Endothelial cell of umbilical vein (primary cell): Measurements from ENCODE around the gene NXPH1. TPM values are rescaled to one million over a fixed set of nuclear protein-coding genes. Genes with fewer than 3 reads are reported as not detected.

Experiments used
- BruUV-seq: library from RNA; stranded (reverse); fragments of 400-500 nt; replicated peaks from 2 replicates; lab custom pipeline; 2021; lab: Mats Ljungman, UMichigan
- CTCF ChIA-PET: fragments of 300-600, 350-600 bp; sonication (Branson Sonifier 250); formaldehyde crosslinking; loops from one replicate; lab custom pipeline; 2021; ENCODE audit warnings: antibody characterized with exemption, inconsistent platforms; lab: Charles Lee
- POLR2A ChIA-PET: fragments of 300-600, 350-600 bp; sonication (Branson Sonifier 250); formaldehyde crosslinking; loops from one replicate; lab custom pipeline; 2021; ENCODE audit warnings: antibody characterized with exemption, inconsistent platforms; lab: Charles Lee
- DNase-seq: peaks from one replicate; pipeline ENCODE4 v3.0.0-alpha.2; 2011; ENCODE audit warnings: low read depth, low spot score
- FAIRE-seq: peaks from 2 replicates; lab custom pipeline; 2011; peaks lifted over from hg19 to GRCh38; lab: Jason Lieb, UNC
- H2AFZ ChIP-seq: 2 replicates; pipeline ENCODE4 v1.6.0; 2012; ENCODE audit warnings: low read depth, low read length, control low read depth, inconsistent platforms
- H3K27ac ChIP-seq: 2 replicates; pipeline ENCODE4 v1.5.1; 2011; ENCODE audit warnings: low read depth, mild to moderate bottlenecking, control low read depth, low read length, moderate library complexity; ENCODE audit not compliant: insufficient read depth
- H3K27me3 ChIP-seq, 2 experiments: 2 replicates each; pipeline versions ENCODE4 v1.6.0 to v1.6.1; 2011; ENCODE audit warnings: low read length in 2 of 2, mixed read lengths in 1 of 2; ENCODE audit not compliant: control insufficient read depth in 2 of 2, insufficient read depth in 2 of 2
- H3K36me3 ChIP-seq, 2 experiments: 2 replicates in 1 of 2; 3 replicates in 1 of 2; pipeline ENCODE4 v1.5.1; 2011; ENCODE audit warnings: low read length in 2 of 2, mild to moderate bottlenecking in 1 of 2, moderate library complexity in 1 of 2; ENCODE audit not compliant: control insufficient read depth in 2 of 2, insufficient read depth in 2 of 2; ENCODE audit errors: extremely low read depth in 1 of 2
- H3K4me1 ChIP-seq: 3 replicates; pipeline ENCODE4 v1.5.1; 2011; ENCODE audit warnings: mild to moderate bottlenecking, low read length; ENCODE audit not compliant: control insufficient read depth, insufficient read depth; ENCODE audit errors: extremely low read depth
- H3K4me2 ChIP-seq: 2 replicates; pipeline ENCODE4 v1.6.1; 2011; ENCODE audit warnings: low read length, control low read depth, mixed read lengths; ENCODE audit not compliant: insufficient read depth
- H3K4me3 ChIP-seq, 3 experiments: fragments of 200-600 bp in 1 of 3; sonication (generic), shearing (Covaris generic) in 1 of 3; replicated peaks in 1 of 3; 2 replicates each; pipeline ENCODE4 v1.5.1; 2011 to 2016; ENCODE audit warnings: control low read depth in 3 of 3, low read length in 3 of 3, mild to moderate bottlenecking in 2 of 3, inconsistent platforms in 1 of 3, low read depth in 1 of 3, moderate library complexity in 1 of 3; ENCODE audit not compliant: insufficient read depth in 1 of 3
- H3K79me2 ChIP-seq: 2 replicates; pipeline ENCODE4 v1.6.0; 2012; ENCODE audit warnings: low read length, inconsistent platforms; ENCODE audit not compliant: control insufficient read depth, insufficient read depth
- H3K9ac ChIP-seq: replicated peaks from 2 replicates; pipeline ENCODE3; 2011; ENCODE audit warnings: low read length, control low read depth; ENCODE audit not compliant: insufficient read depth; ENCODE audit errors: extremely low read depth
- H3K9me1 ChIP-seq: replicated peaks from 3 replicates; pipeline ENCODE4 v1.6.0; 2011; ENCODE audit warnings: mild to moderate bottlenecking, low read length; ENCODE audit not compliant: control insufficient read depth, insufficient read depth; ENCODE audit errors: extremely low read depth
- H3K9me3 ChIP-seq: replicated peaks from 2 replicates; pipeline ENCODE4 v1.5.1; 2012; ENCODE audit warnings: low read length, inconsistent platforms; ENCODE audit not compliant: control insufficient read depth, insufficient read depth
- H4K20me1 ChIP-seq: replicated peaks from 2 replicates; pipeline ENCODE3; 2011; ENCODE audit warnings: mild to moderate bottlenecking, low read length; ENCODE audit not compliant: control insufficient read depth, insufficient read depth; ENCODE audit errors: extremely low read depth
- CTCF ChIP-seq, 2 donors: IDR thresholded peaks; 1 replicate in 1 of 2; 2 replicates in 1 of 2; pipeline ENCODE4 v1.5.1; 2011; ENCODE audit warnings: low read length in 2 of 2, mild to moderate bottlenecking in 2 of 2, moderate library complexity in 2 of 2, control low read depth in 1 of 2, inconsistent platforms in 1 of 2, low read depth in 1 of 2; ENCODE audit not compliant: insufficient read depth in 1 of 2; ENCODE audit errors: extremely low read depth in 1 of 2
- EZH2 ChIP-seq: IDR thresholded peaks from 2 replicates; pipeline ENCODE4 v1.6.1; 2012; ENCODE audit warnings: borderline replicate concordance, low read depth, mild to moderate bottlenecking, moderate library complexity, low read length, inconsistent platforms; ENCODE audit not compliant: severe bottlenecking
- FOS ChIP-seq: IDR thresholded peaks from 2 replicates; pipeline ENCODE4 v1.6.1; 2011; ENCODE audit warnings: mild to moderate bottlenecking, low read length, moderate library complexity, borderline replicate concordance; ENCODE audit not compliant: insufficient read depth
- GATA2 ChIP-seq: IDR thresholded peaks from 2 replicates; pipeline ENCODE4 v1.7.0; 2011; ENCODE audit warnings: low read depth, mild to moderate bottlenecking, moderate library complexity, mixed read lengths, low read length; ENCODE audit not compliant: insufficient read length, insufficient read depth
- JUN ChIP-seq: IDR thresholded peaks from 2 replicates; pipeline ENCODE4 v1.6.1; 2011; ENCODE audit warnings: borderline replicate concordance, low read depth; ENCODE audit not compliant: insufficient read length, insufficient read depth
- MAX ChIP-seq: IDR thresholded peaks from 2 replicates; pipeline ENCODE4 v1.6.1; 2011; ENCODE audit not compliant: insufficient read depth, insufficient read length
- MYC ChIP-seq: IDR thresholded peaks from one replicate; pipeline ENCODE4 v1.6.1; 2011; ENCODE audit warnings: mild to moderate bottlenecking, low read depth, low read length
- POLR2A ChIP-seq: IDR thresholded peaks from 2 replicates; pipeline ENCODE4 v1.6.1; 2012; ENCODE audit warnings: low read depth, mild to moderate bottlenecking, control low read depth, low read length
- POLR2AphosphoS5 ChIP-seq: IDR thresholded peaks from 2 replicates; pipeline ENCODE4 v1.6.1; 2012; ENCODE audit warnings: low read depth, mild to moderate bottlenecking, control low read depth, low read length, moderate library complexity; ENCODE audit not compliant: insufficient read depth
- dilution Hi-C: fragments of 300-500 bp; cut with MboI; formaldehyde crosslinking; loops from one replicate; pipeline ENCODE4 v1.15.0; 2019; ENCODE audit warnings: low sequenced_read_pairs; ENCODE audit not compliant: extremely low pct_ligation_motif_present
- intact Hi-C: fragments of 100-400 bp; cut with micrococcal nuclease; formaldehyde crosslinking; loops from one replicate; pipeline ENCODE4 v1.10.0; 2022
- polyA plus RNA-seq, 4 experiments: library from polyadenylated mRNA; depleted of rRNA in 3 of 4; stranded (reverse) in 3 of 4; unstranded in 1 of 4; fragments of >200 nt; gene quantifications; 2 replicates each; pipeline versions ENCODE4 v1.2.1 to v1.2.3, GENCODE V29; 2011 to 2012; ENCODE audit warnings: missing spikeins in 1 of 4
- total RNA-seq: library from RNA; stranded (reverse); gene quantifications from 2 replicates; pipeline ENCODE4 v1.2.3, GENCODE V29; 2021

NXPH1 gene
- total and polyA plus RNA-seq, 2 donors (not counting 3 experiments of a cell fraction or from before 2014, with no cell fraction given), result not detected

DNA sequence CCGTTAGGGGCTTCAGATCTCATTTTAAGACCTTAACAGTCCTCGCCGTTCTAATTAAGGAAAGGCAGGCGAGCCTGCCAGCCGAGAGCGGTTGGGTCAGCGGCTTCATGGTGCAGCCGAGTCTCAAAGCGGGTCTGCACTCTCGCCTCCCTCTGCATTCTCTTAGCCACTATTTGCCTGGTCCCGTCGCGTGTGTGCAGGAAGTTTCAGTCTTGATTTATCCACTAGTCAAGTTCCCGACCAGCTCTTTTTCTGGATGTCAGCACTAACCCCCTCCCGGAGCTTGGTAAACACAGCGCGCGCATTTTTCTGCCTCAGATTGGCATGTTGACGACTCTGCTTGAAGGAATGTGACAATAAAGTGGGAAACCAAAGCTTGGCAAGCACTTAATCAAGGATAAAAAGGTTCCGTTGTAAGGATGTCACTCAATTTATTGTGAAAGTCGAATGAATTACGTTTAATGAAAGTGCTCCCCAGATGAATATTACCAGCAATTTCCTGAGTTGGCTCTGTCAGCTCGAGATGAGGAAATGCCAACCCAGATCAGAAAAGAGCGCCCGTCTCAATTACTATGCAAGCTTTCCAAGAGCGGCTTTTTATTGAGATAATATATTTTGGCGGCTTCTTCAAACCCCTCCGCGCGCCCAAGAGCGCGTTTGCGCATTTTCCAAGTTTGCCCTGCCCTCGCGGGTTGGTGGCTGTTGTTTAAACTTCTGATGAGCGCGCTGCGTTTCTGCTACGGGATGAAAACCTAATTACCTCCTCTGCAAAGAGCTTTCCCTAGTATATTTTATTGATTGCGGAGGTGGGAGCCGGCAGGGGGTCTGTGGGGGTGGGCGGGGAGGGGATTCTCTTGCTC is 7.9 kb downstream of the NXPH1 start:
- Histone ChIP-seq H3K9ac (no peak overlapping the region), H3K9me3 (no peaks in the 10 kb centered on the region), H3K4me1 (no peaks in the 10 kb centered on the region), H3K4me2 (no peak overlapping the region), H3K27me3 (peaks cover 29 to 38% of the 10 kb centered on the region in 2 experiments), H3K9me1 (no peaks in the 10 kb centered on the region), H3K79me2 (no peaks in the 10 kb centered on the region), H3K4me3 (no peak overlapping the region), H3K27ac (no peak overlapping the region), H3K36me3 (no peaks in the 10 kb centered on the region), H4K20me1 (no peaks in the 10 kb centered on the region), H2AFZ (no peak overlapping the region)
- intact Hi-C loops, result no loop called here
- TF ChIP-seq POLR2AphosphoS5 (no peak), EZH2 (no peak), CTCF (IDR thresholded peaks at IDR 0.05; ENCODE audit: extremely low read depth in 1 of 2, insufficient read depth in 1 of 2, low read depth in 1 of 2, low read length in 2 of 2) (no peak), MYC (no peak), GATA2 (no peak), FOS (no peak), MAX (no peak), POLR2A (no peak), JUN (no peak)
- BruUV-seq, result no TSS peak
- FAIRE-seq, result no peak
- dilution Hi-C loops, result no loop called here
- ChIA-PET CTCF (no interaction called here), POLR2A (no interaction called here)
- DNase-seq, result no peak
